IgD-negative memory B cell (primary cell): ENCODE data around the gene CMIP. TPM values are rescaled to one million over a fixed set of nuclear protein-coding genes. Genes with fewer than 3 reads are reported as not detected.
"Not testable (repeated sequence)": the region's sequence is repeated elsewhere in the genome, so short reads cannot be mapped to it uniquely, and the experiment has no call there.

Experiments
- H3K27ac Mint-ChIP-seq, 3 donors: one replicate each; pipeline ENCODE4 v1.8.0; 2020 to 2022; ENCODE audit warnings: mild to moderate bottlenecking in 3 of 3, mixed read lengths in 3 of 3, moderate library complexity in 1 of 3
- H3K27me3 Mint-ChIP-seq: one replicate; pipeline ENCODE4 v1.8.0; 2021; ENCODE audit warnings: mixed read lengths
- H3K36me3 Mint-ChIP-seq: one replicate; pipeline ENCODE4 v1.8.0; 2020; ENCODE audit warnings: mild to moderate bottlenecking, mixed read lengths
- H3K4me1 Mint-ChIP-seq, 3 donors: one replicate each; pipeline ENCODE4 v1.8.0; 2020 to 2022; ENCODE audit warnings: mixed read lengths in 3 of 3, mild to moderate bottlenecking in 1 of 3
- H3K4me3 Mint-ChIP-seq, 4 donors: one replicate each; pipeline ENCODE4 v1.8.0; 2020 to 2022; ENCODE audit warnings: mild to moderate bottlenecking in 4 of 4, mixed read lengths in 4 of 4, moderate library complexity in 3 of 4
- H3K9me3 Mint-ChIP-seq, 3 donors: one replicate each; pipeline ENCODE4 v1.8.0; 2020 to 2021; ENCODE audit warnings: mixed read lengths in 3 of 3, mild to moderate bottlenecking in 1 of 3
- polyA plus RNA-seq: library from polyadenylated mRNA; unstranded; fragments of 300-500 nt; fragmentation: Illumina TruSeq; gene quantifications from one replicate; pipeline ENCODE4 v1.2.3, GENCODE V29; 2021

CMIP gene
- polyA plus RNA-seq, 1 donor from 2014 or later, result 1.4 TPM

- H3K9me3 Mint-ChIP-seq, result no peaks in the 10 kb centered on the region
Measured at GRCh38 chr16:81730090-81731051, 285.8 kb downstream of the CMIP start.

GRCh38 chr16:81731649-81732048, 287.0 kb downstream of the CMIP start:
- Mint-ChIP-seq H3K4me1 (peaks cover 13 to 21% (median 14%) of the 10 kb centered on the region in 3 donors), H3K27me3 (no peaks in the 10 kb centered on the region), H3K27ac (no peak overlapping the region), H3K9me3 (no peaks in the 10 kb centered on the region), H3K4me3 (no peak overlapping the region), H3K36me3 (no peaks in the 10 kb centered on the region)

More at GRCh38 chr16:81730090-81731051, 285.8 kb downstream of the CMIP start:
- H3K4me3 Mint-ChIP-seq, result peak overlapping the region; percentile 66 to 96 (median 90)
- no peaks in the 10 kb centered on the region for H3K36me3 Mint-ChIP-seq
- H3K27me3 Mint-ChIP-seq, result no peaks in the 10 kb centered on the region
- peaks cover 13 to 21% (median 14%) of the 10 kb centered on the region in 3 donors for H3K4me1 Mint-ChIP-seq
- H3K27ac Mint-ChIP-seq, result peak overlapping the region; percentile 8 to 88 (median 86)

GRCh38 chr16:81732699-81733098, 288.1 kb downstream of the CMIP start:
- Mint-ChIP-seq H3K27me3 (no peaks in the 10 kb centered on the region), H3K9me3 (no peaks in the 10 kb centered on the region), H3K27ac (no peak overlapping the region), H3K4me3 (peak overlapping the region in 1 of 4 donors; percentile 35), H3K36me3 (no peaks in the 10 kb centered on the region), H3K4me1 (peaks cover 13 to 21% (median 16%) of the 10 kb centered on the region in 3 donors)

GRCh38 chr16:81733295-81733694, 288.7 kb downstream of the CMIP start:
- H3K27me3 Mint-ChIP-seq, result no peaks in the 10 kb centered on the region
- H3K36me3 Mint-ChIP-seq, result no peaks in the 10 kb centered on the region
- no peak overlapping the region for H3K4me3 Mint-ChIP-seq
- H3K27ac Mint-ChIP-seq, result no peak overlapping the region
- H3K9me3 Mint-ChIP-seq, result no peaks in the 10 kb centered on the region
- H3K4me1 Mint-ChIP-seq, result peaks cover 19 to 23% (median 21%) of the 10 kb centered on the region in 3 donors

- no peak overlapping the region for H3K27ac Mint-ChIP-seq
Measured at GRCh38 chr16:81734632-81735434, 290.2 kb downstream of the CMIP start.

GRCh38 chr16:81737885-81738536, 293.4 kb downstream of the CMIP start:
- H3K4me1 Mint-ChIP-seq, result peaks cover 24 to 33% (median 28%) of the 10 kb centered on the region in 3 donors
- peak overlapping the region; percentile 95 to 100 (median 96) for H3K27ac Mint-ChIP-seq
- H3K36me3 Mint-ChIP-seq, result no peaks in the 10 kb centered on the region
- H3K9me3 Mint-ChIP-seq, result no peaks in the 10 kb centered on the region
- peak overlapping the region; percentile 77 to 99 (median 94) for H3K4me3 Mint-ChIP-seq
- H3K27me3 Mint-ChIP-seq, result no peaks in the 10 kb centered on the region

More at GRCh38 chr16:81734632-81735434, 290.2 kb downstream of the CMIP start:
- no peaks in the 10 kb centered on the region for H3K9me3 Mint-ChIP-seq
- H3K36me3 Mint-ChIP-seq, result no peaks in the 10 kb centered on the region
- no peaks in the 10 kb centered on the region for H3K27me3 Mint-ChIP-seq
- H3K4me3 Mint-ChIP-seq, result peak overlapping the region in 1 of 4 donors; percentile 41
- H3K4me1 Mint-ChIP-seq, result peaks cover 23 to 25% (median 24%) of the 10 kb centered on the region in 3 donors

- peak overlapping the region; percentile 77 to 99 (median 92) for H3K4me3 Mint-ChIP-seq
- peaks cover 2% of the 10 kb centered on the region for H3K36me3 Mint-ChIP-seq
- no peaks in the 10 kb centered on the region for H3K9me3 Mint-ChIP-seq
- H3K27me3 Mint-ChIP-seq, result no peaks in the 10 kb centered on the region
- peak overlapping the region; percentile 95 to 100 (median 96) for H3K27ac Mint-ChIP-seq
- peaks cover 24 to 33% (median 31%) of the 10 kb centered on the region in 3 donors for H3K4me1 Mint-ChIP-seq
Measured at GRCh38 chr16:81738783-81739496, 294.3 kb downstream of the CMIP start.

GRCh38 chr16:81739503-81739902, 294.9 kb downstream of the CMIP start:
- H3K36me3 Mint-ChIP-seq, result peaks cover 2% of the 10 kb centered on the region
- H3K4me1 Mint-ChIP-seq, result peaks cover 24 to 33% (median 31%) of the 10 kb centered on the region in 3 donors
- H3K9me3 Mint-ChIP-seq, result no peaks in the 10 kb centered on the region
- H3K27ac Mint-ChIP-seq, result peak overlapping the region; percentile 95 to 100 (median 96)
- H3K27me3 Mint-ChIP-seq, result no peaks in the 10 kb centered on the region
- peak overlapping the region; percentile 71 to 99 (median 92) for H3K4me3 Mint-ChIP-seq

GRCh38 chr16:81740169-81740568, 295.6 kb downstream of the CMIP start:
- Mint-ChIP-seq H3K36me3 (peaks cover 2% of the 10 kb centered on the region), H3K9me3 (no peaks in the 10 kb centered on the region), H3K27me3 (no peaks in the 10 kb centered on the region), H3K4me3 (peak overlapping the region; percentile 71 to 99 (median 90)), H3K4me1 (peaks cover 24 to 33% (median 32%) of the 10 kb centered on the region in 3 donors), H3K27ac (peak overlapping the region; percentile 95 to 100 (median 96))

GRCh38 chr16:81741430-81741770, 296.8 kb downstream of the CMIP start:
- H3K27ac Mint-ChIP-seq, result peak overlapping the region in 2 of 3 donors; percentile 95 to 100
- not testable (repeated sequence) for H3K9me3 Mint-ChIP-seq, H3K27me3 Mint-ChIP-seq, H3K36me3 Mint-ChIP-seq
- H3K4me3 Mint-ChIP-seq, result peak overlapping the region in 3 of 4 donors; percentile 51 to 99 (median 84)
- peaks cover 33 to 42% (median 41%) of the 10 kb centered on the region in 3 donors for H3K4me1 Mint-ChIP-seq

GRCh38 chr16:81744385-81744784, 299.8 kb downstream of the CMIP start:
- H3K27ac Mint-ChIP-seq, result peak overlapping the region in 1 of 3 donors; percentile 18
- H3K9me3 Mint-ChIP-seq, result no peaks in the 10 kb centered on the region
- H3K27me3 Mint-ChIP-seq, result no peaks in the 10 kb centered on the region
- peak overlapping the region in 1 of 4 donors; percentile 50 for H3K4me3 Mint-ChIP-seq
- H3K4me1 Mint-ChIP-seq, result peaks cover 28 to 40% (median 40%) of the 10 kb centered on the region in 3 donors
- H3K36me3 Mint-ChIP-seq, result peaks cover 2% of the 10 kb centered on the region

GRCh38 chr16:81744911-81745310, 300.3 kb downstream of the CMIP start:
- H3K4me3 Mint-ChIP-seq, result peak overlapping the region in 2 of 4 donors; percentile 33 to 75
- peaks cover 33 to 42% (median 40%) of the 10 kb centered on the region in 3 donors for H3K4me1 Mint-ChIP-seq
- H3K9me3 Mint-ChIP-seq, result no peaks in the 10 kb centered on the region

GRCh38 chr16:81745704-81746558, 301.3 kb downstream of the CMIP start:
- Mint-ChIP-seq H3K27me3 (no peaks in the 10 kb centered on the region), H3K27ac (peak overlapping the region; percentile 57 to 95 (median 89)), H3K36me3 (peaks cover 2% of the 10 kb centered on the region), H3K9me3 (no peaks in the 10 kb centered on the region), H3K4me1 (peaks cover 34 to 39% (median 38%) of the 10 kb centered on the region in 3 donors), H3K4me3 (peak overlapping the region; percentile 75 to 91 (median 88))

More at GRCh38 chr16:81744911-81745310, 300.3 kb downstream of the CMIP start:
- no peaks in the 10 kb centered on the region for H3K27me3 Mint-ChIP-seq
- H3K36me3 Mint-ChIP-seq, result peaks cover 2% of the 10 kb centered on the region
- peak overlapping the region in 2 of 3 donors; percentile 57 to 89 for H3K27ac Mint-ChIP-seq
